Measurements from ENCODE around the gene CXCR6. TPM values are rescaled to one million over a fixed set of nuclear protein-coding genes. Genes with fewer than 3 reads are reported as not detected.

Gene CXCR6
- total and polyA plus RNA-seq, 2 donors (not counting 1 experiment from before 2014, with no cell fraction given): not detected

DNA sequence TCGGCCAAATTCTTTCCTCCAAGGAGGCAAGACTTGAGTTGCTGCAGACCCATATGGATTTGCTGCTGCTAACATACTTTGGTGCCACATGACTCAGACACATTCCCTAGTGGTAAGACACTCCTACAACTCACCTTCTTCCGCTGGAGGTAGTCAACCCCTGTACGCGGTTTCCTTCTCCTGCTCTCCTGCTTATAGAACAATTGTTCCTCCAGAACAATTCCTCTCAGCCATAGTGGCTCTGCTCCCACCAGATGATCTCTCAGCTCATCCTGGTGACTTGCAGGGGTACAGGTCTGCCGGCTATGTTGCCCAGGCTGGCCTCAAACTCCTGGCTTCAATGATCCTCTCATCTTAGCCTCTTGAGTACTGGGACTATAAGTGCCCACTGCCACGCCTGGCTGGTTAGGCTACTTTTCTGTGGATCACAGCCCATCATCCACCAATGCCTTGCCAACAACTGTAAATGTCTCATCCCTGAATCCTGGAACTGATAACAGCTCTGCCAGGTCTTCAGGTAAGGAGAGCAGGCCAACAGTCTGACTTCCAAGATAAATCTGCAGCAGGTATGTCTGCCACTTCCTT, 2.4 kb upstream of the CXCR6 start:
- Histone ChIP-seq H3K27ac (ENCODE audit: insufficient read depth, low read length) (no peak overlapping the region), H3K36me3 (ENCODE audit: control insufficient read depth, insufficient read depth, low read length) (peaks cover 9% of the 10 kb centered on the region), H3K9me3 (ENCODE audit: control insufficient read depth, insufficient read depth, low read depth, low read length) (no peaks in the 10 kb centered on the region), H3K4me3 (replicated peaks in 1 of 4; ENCODE audit: control extremely low read depth in 1 of 4, insufficient read depth in 1 of 4, low read depth in 3 of 4, low read length in 4 of 4) (no peak overlapping the region), H3K79me2 (ENCODE audit: control insufficient read depth, insufficient read depth, low read length) (no peaks in the 10 kb centered on the region), H2AFZ (ENCODE audit: low read length) (no peak overlapping the region), H3K4me2 (ENCODE audit: extremely low read depth, insufficient read depth, low read length) (no peak overlapping the region), H4K20me1 (ENCODE audit: control insufficient read depth, extremely low read depth, insufficient read depth, low read length) (no peaks in the 10 kb centered on the region), H3K27me3 (ENCODE audit: control insufficient read depth, insufficient read depth, low read length) (no peaks in the 10 kb centered on the region), H3K4me1 (ENCODE audit: control insufficient read depth, extremely low read depth, insufficient read depth, low read length) (no peaks in the 10 kb centered on the region), H3K9ac (ENCODE audit: insufficient read depth, low read length) (no peak overlapping the region)
- TF ChIP-seq, protein P1, sequence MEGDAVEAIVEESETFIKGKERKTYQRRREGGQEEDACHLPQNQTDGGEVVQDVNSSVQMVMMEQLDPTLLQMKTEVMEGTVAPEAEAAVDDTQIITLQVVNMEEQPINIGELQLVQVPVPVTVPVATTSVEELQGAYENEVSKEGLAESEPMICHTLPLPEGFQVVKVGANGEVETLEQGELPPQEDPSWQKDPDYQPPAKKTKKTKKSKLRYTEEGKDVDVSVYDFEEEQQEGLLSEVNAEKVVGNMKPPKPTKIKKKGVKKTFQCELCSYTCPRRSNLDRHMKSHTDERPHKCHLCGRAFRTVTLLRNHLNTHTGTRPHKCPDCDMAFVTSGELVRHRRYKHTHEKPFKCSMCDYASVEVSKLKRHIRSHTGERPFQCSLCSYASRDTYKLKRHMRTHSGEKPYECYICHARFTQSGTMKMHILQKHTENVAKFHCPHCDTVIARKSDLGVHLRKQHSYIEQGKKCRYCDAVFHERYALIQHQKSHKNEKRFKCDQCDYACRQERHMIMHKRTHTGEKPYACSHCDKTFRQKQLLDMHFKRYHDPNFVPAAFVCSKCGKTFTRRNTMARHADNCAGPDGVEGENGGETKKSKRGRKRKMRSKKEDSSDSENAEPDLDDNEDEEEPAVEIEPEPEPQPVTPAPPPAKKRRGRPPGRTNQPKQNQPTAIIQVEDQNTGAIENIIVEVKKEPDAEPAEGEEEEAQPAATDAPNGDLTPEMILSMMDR (conservative IDR thresholded peaks at IDR 0.05 in 1 of 2, IDR thresholded peaks at IDR 0.05 in 1 of 2; ENCODE audit: low read depth in 1 of 2, low read length in 2 of 2): no peak
- TF ChIP-seq EZH2 (IDR thresholded peaks at IDR 0.05; ENCODE audit: low read length, missing control alignments): no peak
- no peak for DNase-seq (ENCODE audit: low read depth in 2 of 2)

DNA sequence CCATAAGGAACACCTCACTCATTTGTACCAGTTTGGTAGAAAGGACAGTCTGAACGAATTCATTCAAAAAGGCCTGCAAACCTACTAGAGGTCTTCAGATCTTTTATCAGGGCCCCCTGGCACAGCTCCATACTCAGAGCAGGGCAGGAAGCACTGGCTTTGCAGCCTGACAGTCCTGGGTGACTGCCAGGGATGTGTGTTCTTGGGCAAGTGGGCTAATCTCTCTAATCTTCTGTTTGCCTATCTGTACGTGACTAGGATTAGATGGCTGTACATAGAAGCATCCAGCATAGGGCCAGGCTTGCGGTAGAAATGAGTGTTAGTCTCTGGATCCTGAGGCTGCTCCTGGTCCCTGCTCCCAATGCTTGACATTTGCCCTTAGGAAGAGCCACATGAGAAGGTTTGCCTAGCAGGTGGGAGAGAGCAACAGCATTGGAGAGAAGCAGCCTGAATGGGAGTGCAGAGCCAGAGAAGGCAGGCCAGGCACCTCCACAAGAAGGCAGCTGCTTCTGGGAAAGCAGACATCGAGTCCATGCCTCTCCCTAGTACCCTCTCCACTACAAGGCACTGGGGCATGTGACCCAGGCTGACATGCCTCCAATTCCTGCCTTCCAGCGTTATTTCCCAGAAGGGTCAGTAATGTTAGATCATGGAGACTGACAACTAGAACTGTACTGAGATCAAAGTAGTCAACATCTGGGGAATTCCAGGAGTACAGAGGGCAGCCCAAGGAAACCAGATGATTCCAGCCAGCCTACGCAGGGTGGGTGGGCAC, 1.0 kb upstream of the CXCR6 start:
- Histone ChIP-seq H2AFZ (ENCODE audit: low read length) (no peak overlapping the region), H3K9me3 (ENCODE audit: control insufficient read depth, insufficient read depth, low read depth, low read length) (no peaks in the 10 kb centered on the region), H3K4me2 (ENCODE audit: extremely low read depth, insufficient read depth, low read length) (no peak overlapping the region), H3K27ac (ENCODE audit: insufficient read depth, low read length) (no peak overlapping the region), H3K27me3 (ENCODE audit: control insufficient read depth, insufficient read depth, low read length) (no peaks in the 10 kb centered on the region), H3K36me3 (ENCODE audit: control insufficient read depth, insufficient read depth, low read length) (peaks cover 8% of the 10 kb centered on the region), H3K79me2 (ENCODE audit: control insufficient read depth, insufficient read depth, low read length) (no peaks in the 10 kb centered on the region), H3K4me3 (replicated peaks in 1 of 4; ENCODE audit: control extremely low read depth in 1 of 4, insufficient read depth in 1 of 4, low read depth in 3 of 4, low read length in 4 of 4) (no peak overlapping the region), H3K9ac (ENCODE audit: insufficient read depth, low read length) (no peak overlapping the region), H4K20me1 (ENCODE audit: control insufficient read depth, extremely low read depth, insufficient read depth, low read length) (no peaks in the 10 kb centered on the region), H3K4me1 (ENCODE audit: control insufficient read depth, extremely low read depth, insufficient read depth, low read length) (no peaks in the 10 kb centered on the region)
- no peak for TF ChIP-seq EZH2 (IDR thresholded peaks at IDR 0.05; ENCODE audit: low read length, missing control alignments)
- TF ChIP-seq, protein P1 (conservative IDR thresholded peaks at IDR 0.05 in 1 of 2, IDR thresholded peaks at IDR 0.05 in 1 of 2; ENCODE audit: low read depth in 1 of 2, low read length in 2 of 2): no peak
- no peak for DNase-seq (ENCODE audit: low read depth in 2 of 2)

DNA sequence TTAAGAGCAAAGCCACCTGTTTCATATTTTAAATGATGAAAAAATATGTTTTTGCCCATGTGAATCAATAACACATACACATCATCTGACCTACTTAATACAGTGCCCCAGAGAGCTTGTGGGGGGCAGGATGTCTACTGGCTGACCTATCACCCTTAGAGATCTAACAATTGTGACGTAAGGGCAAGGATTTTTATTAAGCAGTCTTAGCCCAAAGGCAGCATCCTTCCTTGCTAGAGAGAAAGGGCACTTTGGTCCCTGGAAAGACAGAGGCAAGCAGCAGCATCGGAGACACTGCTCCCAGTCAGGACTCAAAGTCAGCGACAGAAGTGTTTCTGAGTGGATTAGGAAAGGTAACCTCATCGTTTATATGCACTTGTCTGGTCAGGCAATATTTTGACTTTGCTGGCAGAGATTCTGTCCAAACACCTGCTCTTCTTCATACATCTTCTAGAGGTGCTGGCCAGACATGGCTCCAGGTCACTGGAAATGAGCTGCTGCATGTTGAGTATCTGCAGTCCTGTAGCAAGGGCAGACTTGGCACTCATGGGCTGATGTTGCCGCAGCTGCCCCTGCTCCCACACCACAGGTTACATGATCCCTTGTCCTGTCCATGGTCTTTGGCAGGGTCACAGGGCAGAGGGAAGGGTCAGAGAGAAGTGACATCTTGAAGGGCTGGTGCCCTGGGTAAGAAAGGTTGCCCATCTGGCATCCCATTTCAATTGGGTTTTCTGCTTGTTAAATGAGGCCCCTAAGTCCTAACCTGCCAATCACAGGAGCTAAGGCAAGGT, 1.8 kb downstream of the CXCR6 start:
- Histone ChIP-seq H3K27ac (ENCODE audit: insufficient read depth, low read length) (no peak overlapping the region), H2AFZ (ENCODE audit: low read length) (no peak overlapping the region), H4K20me1 (ENCODE audit: control insufficient read depth, extremely low read depth, insufficient read depth, low read length) (no peaks in the 10 kb centered on the region), H3K79me2 (ENCODE audit: control insufficient read depth, insufficient read depth, low read length) (no peaks in the 10 kb centered on the region), H3K9ac (ENCODE audit: insufficient read depth, low read length) (no peak overlapping the region), H3K36me3 (ENCODE audit: control insufficient read depth, insufficient read depth, low read length) (peaks cover 4% of the 10 kb centered on the region), H3K4me1 (ENCODE audit: control insufficient read depth, extremely low read depth, insufficient read depth, low read length) (peaks cover 18% of the 10 kb centered on the region), H3K9me3 (ENCODE audit: control insufficient read depth, insufficient read depth, low read depth, low read length) (no peaks in the 10 kb centered on the region), H3K4me2 (ENCODE audit: extremely low read depth, insufficient read depth, low read length) (no peak overlapping the region), H3K27me3 (ENCODE audit: control insufficient read depth, insufficient read depth, low read length) (no peaks in the 10 kb centered on the region), H3K4me3 (replicated peaks in 1 of 4; ENCODE audit: control extremely low read depth in 1 of 4, insufficient read depth in 1 of 4, low read depth in 3 of 4, low read length in 4 of 4) (no peak overlapping the region)
- DNase-seq (ENCODE audit: low read depth in 2 of 2): no peak
- no peak for TF ChIP-seq EZH2 (IDR thresholded peaks at IDR 0.05; ENCODE audit: low read length, missing control alignments)
- TF ChIP-seq, protein P1 (conservative IDR thresholded peaks at IDR 0.05 in 1 of 2, IDR thresholded peaks at IDR 0.05 in 1 of 2; ENCODE audit: low read depth in 1 of 2, low read length in 2 of 2): no peak
